HCEC 1CT (cell line): ENCODE data around the gene RAN.
"Not testable (repeated sequence)": the region's sequence is repeated elsewhere in the genome, so short reads cannot be mapped to it uniquely, and the experiment has no call there.

Experiments used
- DNase-seq: peaks from one replicate; pipeline ENCODE4 v3.0.0-alpha.2; 2017

Gene RAN

GRCh38 chr12:130849561-130850417 lies 22.1 kb upstream of the RAN start:
- no peak for DNase-seq

- no peak for DNase-seq
These were observed 21.3 kb upstream of the RAN start for GRCh38 chr12:130850418-130851021.

- DNase-seq: no peak
These were observed 15.8 kb upstream of the RAN start for GRCh38 chr12:130856088-130856487.

- no peak for DNase-seq
These were observed 13.8 kb upstream of the RAN start for GRCh38 chr12:130858084-130858483.

- no peak for DNase-seq
These were observed 12.7 kb upstream of the RAN start for GRCh38 chr12:130859161-130859560.

- no peak for DNase-seq
These were observed 11.6 kb upstream of the RAN start for GRCh38 chr12:130860311-130860710.

GRCh38 chr12:130862161-130862560 lies 9.7 kb upstream of the RAN start:
- no peak for DNase-seq

- DNase-seq: not testable (repeated sequence)
These were observed 9.1 kb upstream of the RAN start for GRCh38 chr12:130862771-130863170.

- DNase-seq: no peak
These were observed 8.6 kb upstream of the RAN start for GRCh38 chr12:130863298-130863697.

GRCh38 chr12:130868412-130868811 lies 3.5 kb upstream of the RAN start:
- DNase-seq: no peak

GRCh38 chr12:130870442-130871285 lies 1.2 kb upstream of the RAN start:
- peak; percentile 93 for DNase-seq

- DNase-seq: peak; percentile 4
These were observed 572 bp downstream of the RAN start for GRCh38 chr12:130872179-130873096.

GRCh38 chr12:130873106-130873795 lies 1.4 kb downstream of the RAN start:
- no peak for DNase-seq

- no peak for DNase-seq
These were observed 2.0 kb downstream of the RAN start for GRCh38 chr12:130873825-130874224.

- DNase-seq: no peak
These were observed 2.8 kb downstream of the RAN start for GRCh38 chr12:130874696-130875095.

- no peak for DNase-seq
These were observed 3.3 kb downstream of the RAN start for GRCh38 chr12:130875193-130875592.

- not testable (repeated sequence) for DNase-seq
These were observed 3.8 kb downstream of the RAN start for GRCh38 chr12:130875708-130876107.

GRCh38 chr12:130876297-130876696 lies 4.4 kb downstream of the RAN start:
- no peak for DNase-seq

GRCh38 chr12:130876758-130877157 lies 4.9 kb downstream of the RAN start:
- no peak for DNase-seq

GRCh38 chr12:130877333-130877732 lies 5.5 kb downstream of the RAN start:
- no peak for DNase-seq
